Loucy (cell line): ENCODE measurements around the gene CENPT.

Experiments
- H2AFZ ChIP-seq: fragments of 200-600 bp; sonication (generic); 2 replicates; pipeline ENCODE4 v1.6.0; 2016; ENCODE audit warnings: antibody characterized with exemption, mild to moderate bottlenecking, low read length, moderate library complexity
- H3F3A ChIP-seq: fragments of 200-600 bp; 2 replicates; pipeline ENCODE4 v1.6.0; 2016; ENCODE audit warnings: antibody characterized with exemption, low read depth, mild to moderate bottlenecking
- H3K27me3 ChIP-seq: fragments of 200-600 bp; sonication (generic); 2 replicates; pipeline ENCODE4 v1.6.1; 2014; ENCODE audit warnings: low read length, mild to moderate bottlenecking; ENCODE audit not compliant: insufficient read depth, poor library complexity, severe bottlenecking
- H3K36me3 ChIP-seq: fragments of 200-600 bp; sonication (generic); 2 replicates; pipeline ENCODE4 v1.6.1; 2016; ENCODE audit warnings: low read length; ENCODE audit not compliant: insufficient read depth
- H3K4me1 ChIP-seq: fragments of 200-600 bp; sonication (generic); 2 replicates; pipeline ENCODE4 v1.5.1; 2014; ENCODE audit warnings: low read length, mild to moderate bottlenecking; ENCODE audit not compliant: insufficient read depth, poor library complexity, severe bottlenecking
- H3K4me2 ChIP-seq: fragments of 200-600 bp; sonication (generic); 2 replicates; pipeline ENCODE4 v1.6.0; 2014; ENCODE audit warnings: antibody characterized with exemption, low read length, low read depth, mild to moderate bottlenecking; ENCODE audit not compliant: poor library complexity, severe bottlenecking
- H3K4me3 ChIP-seq: fragments of 200-600 bp; sonication (generic); 2 replicates; pipeline ENCODE4 v1.5.1; 2014; ENCODE audit warnings: low read length, mild to moderate bottlenecking, mixed read lengths; ENCODE audit not compliant: poor library complexity, severe bottlenecking
- H3K79me2 ChIP-seq: fragments of 200-600 bp; sonication (generic); 2 replicates; pipeline ENCODE4 v1.6.1; 2014; ENCODE audit warnings: low read length; ENCODE audit not compliant: insufficient read depth
- H3K9ac ChIP-seq: fragments of 200-600 bp; sonication (generic); 2 replicates; pipeline ENCODE4 v1.6.0; 2014; ENCODE audit warnings: mild to moderate bottlenecking, low read depth, low read length, moderate library complexity; ENCODE audit not compliant: poor library complexity, severe bottlenecking
- H3K9me2 ChIP-seq: fragments of 200-600 bp; sonication (generic); replicated peaks from 2 replicates; pipeline ENCODE4 v1.6.1; 2016; ENCODE audit warnings: low read depth, low read length, mixed read lengths
- H3K9me3 ChIP-seq: fragments of 200-600 bp; sonication (generic); 2 replicates; pipeline ENCODE4 v1.6.1; 2014; ENCODE audit warnings: mild to moderate bottlenecking, antibody characterized with exemption, low read length, low read depth; ENCODE audit not compliant: insufficient read depth
- H4K20me1 ChIP-seq: fragments of 200-600 bp; sonication (generic); 2 replicates; pipeline ENCODE4 v1.6.0; 2014; ENCODE audit warnings: antibody characterized with exemption, low read length, mild to moderate bottlenecking; ENCODE audit not compliant: insufficient read depth, poor library complexity, severe bottlenecking
- EZH2phosphoT487 ChIP-seq: fragments of 200-600 bp; IDR thresholded peaks from 2 replicates; pipeline ENCODE4 v1.6.1; 2018; ENCODE audit warnings: antibody characterized with exemption, mild to moderate bottlenecking, moderate library complexity, borderline replicate concordance
- TF ChIP-seq, protein P1 (sequence below): fragments of 200-600 bp; sonication (generic); conservative IDR thresholded peaks from 2 replicates; pipeline ENCODE4 v1.5.1; 2014; ENCODE audit warnings: mild to moderate bottlenecking, antibody characterized with exemption, low read length

The CENPT gene

DNA sequence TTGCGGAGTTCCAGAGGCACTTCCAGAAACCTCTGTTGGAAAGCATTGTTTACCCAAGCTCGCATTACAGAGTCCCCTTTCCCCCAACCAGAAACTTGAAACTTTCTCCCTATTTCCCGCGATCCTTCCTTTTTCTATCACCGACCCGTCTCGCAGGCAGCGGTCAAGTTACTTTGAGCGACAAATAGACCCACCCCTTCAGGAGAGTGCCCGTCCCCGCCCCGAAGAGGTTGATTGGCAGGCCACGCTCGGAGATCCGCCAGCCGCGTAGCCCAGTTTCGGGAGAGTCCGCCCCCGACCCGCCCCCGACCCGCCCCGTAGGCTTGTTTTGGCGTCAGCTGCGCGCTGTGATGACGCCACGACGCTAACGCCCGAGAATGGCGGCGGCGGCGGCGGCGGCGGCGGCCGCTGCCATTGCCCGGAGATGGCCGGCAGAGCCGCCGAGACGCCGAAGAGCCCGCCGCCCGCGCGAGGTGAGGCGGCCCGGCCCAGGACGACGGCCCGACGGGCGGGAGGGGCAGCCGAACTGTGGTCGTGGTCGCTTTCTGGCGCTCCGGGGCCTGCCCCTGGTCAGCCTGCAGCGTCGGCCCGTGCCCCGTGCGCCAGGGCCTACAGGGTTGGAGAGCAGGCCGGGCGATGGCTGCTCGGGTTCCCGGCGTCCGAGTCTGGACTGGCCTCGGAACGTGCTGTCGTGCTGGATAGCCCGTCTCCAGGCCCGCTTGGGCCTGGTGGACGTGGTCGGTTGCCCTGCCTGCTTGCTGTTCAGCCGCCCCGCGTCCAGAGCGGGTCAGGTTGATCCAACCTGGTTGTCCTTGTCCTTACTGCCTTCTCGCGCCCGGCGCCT, 45.6 kb upstream of the CENPT start, which contains the start of gene PSKH1:
Gene PSKH1, plus strand, starts transcription at position 356 of the 844 bp plus-strand sequence. CDS start 15,496 bp downstream, outside the sequence.
- Histone ChIP-seq H3K27me3 (no peaks in the 10 kb centered on the region), H3F3A (no peaks in the 10 kb centered on the region), H3K9ac (peak within 1 kb of the TSS; percentile 94), H4K20me1 (no peaks in the 10 kb centered on the region), H3K9me2 (no peaks in the 10 kb centered on the region), H3K36me3 (no peaks in the 10 kb centered on the region), H2AFZ (peak within 1 kb of the TSS; percentile 76), H3K4me1 (peaks cover 23% of the 10 kb centered on the region), H3K9me3 (no peaks in the 10 kb centered on the region), H3K4me2 (peak within 1 kb of the TSS; percentile 97), H3K79me2 (peaks cover 39% of the 10 kb centered on the region), H3K4me3 (peak within 1 kb of the TSS; percentile 85)
- TF ChIP-seq, protein P1, sequence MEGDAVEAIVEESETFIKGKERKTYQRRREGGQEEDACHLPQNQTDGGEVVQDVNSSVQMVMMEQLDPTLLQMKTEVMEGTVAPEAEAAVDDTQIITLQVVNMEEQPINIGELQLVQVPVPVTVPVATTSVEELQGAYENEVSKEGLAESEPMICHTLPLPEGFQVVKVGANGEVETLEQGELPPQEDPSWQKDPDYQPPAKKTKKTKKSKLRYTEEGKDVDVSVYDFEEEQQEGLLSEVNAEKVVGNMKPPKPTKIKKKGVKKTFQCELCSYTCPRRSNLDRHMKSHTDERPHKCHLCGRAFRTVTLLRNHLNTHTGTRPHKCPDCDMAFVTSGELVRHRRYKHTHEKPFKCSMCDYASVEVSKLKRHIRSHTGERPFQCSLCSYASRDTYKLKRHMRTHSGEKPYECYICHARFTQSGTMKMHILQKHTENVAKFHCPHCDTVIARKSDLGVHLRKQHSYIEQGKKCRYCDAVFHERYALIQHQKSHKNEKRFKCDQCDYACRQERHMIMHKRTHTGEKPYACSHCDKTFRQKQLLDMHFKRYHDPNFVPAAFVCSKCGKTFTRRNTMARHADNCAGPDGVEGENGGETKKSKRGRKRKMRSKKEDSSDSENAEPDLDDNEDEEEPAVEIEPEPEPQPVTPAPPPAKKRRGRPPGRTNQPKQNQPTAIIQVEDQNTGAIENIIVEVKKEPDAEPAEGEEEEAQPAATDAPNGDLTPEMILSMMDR, result no peak
- no peak for TF ChIP-seq EZH2phosphoT487

DNA sequence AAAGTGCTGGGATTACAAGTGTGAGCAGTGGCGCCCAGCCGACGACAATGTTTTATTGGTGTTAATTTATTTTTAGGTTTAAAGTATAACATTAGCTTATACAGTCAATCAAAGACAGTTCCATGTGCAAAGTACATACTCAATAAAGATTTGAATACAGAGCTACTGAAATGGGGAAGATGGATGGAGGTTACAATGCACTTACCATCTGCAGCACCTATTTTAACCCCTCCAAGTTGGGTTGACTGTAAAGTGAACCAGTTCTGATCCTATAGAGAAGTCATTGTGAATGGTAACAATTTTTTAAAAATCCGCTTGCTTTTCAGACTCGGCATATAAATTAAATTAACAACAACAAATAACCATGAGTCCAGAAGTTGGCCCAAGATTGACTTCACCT, 44.9 kb upstream of the CENPT start:
- Histone ChIP-seq H3K9me2 (no peaks in the 10 kb centered on the region), H4K20me1 (no peaks in the 10 kb centered on the region), H2AFZ (peak overlapping the region; percentile 76), H3K79me2 (peaks cover 37% of the 10 kb centered on the region), H3K4me1 (peaks cover 23% of the 10 kb centered on the region), H3K4me2 (peak overlapping the region; percentile 80), H3F3A (no peaks in the 10 kb centered on the region), H3K27me3 (no peaks in the 10 kb centered on the region), H3K9me3 (no peaks in the 10 kb centered on the region), H3K36me3 (no peaks in the 10 kb centered on the region), H3K4me3 (peak overlapping the region; percentile 85), H3K9ac (peak overlapping the region; percentile 71)
- TF ChIP-seq EZH2phosphoT487, result no peak
- TF ChIP-seq, protein P1, result no peak

DNA sequence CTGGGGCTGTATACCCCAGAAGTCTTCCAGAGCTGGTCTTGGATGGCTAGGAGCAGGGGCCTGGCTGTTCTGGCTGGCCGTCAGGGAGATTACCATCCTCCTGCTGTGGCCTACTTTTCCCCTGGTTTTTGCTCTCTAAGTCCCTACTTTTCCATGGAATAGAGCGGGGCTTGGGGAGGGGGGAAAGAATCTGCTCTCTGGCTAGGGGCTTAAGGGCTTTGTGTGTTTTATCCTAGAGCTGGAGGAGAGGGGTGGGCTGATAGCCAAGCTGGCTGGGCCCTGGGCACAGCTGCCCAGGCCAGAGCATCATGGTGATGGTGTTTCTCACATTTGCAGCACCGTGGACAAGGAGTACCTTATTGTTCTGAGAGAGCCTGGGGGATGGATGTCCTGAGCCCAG, 40.8 kb upstream of the CENPT start:
- peaks cover 32% of the 10 kb centered on the region; the same call in 1 of the 2 replicates for H3K36me3 ChIP-seq
- H3K9me3 ChIP-seq, result no peaks in the 10 kb centered on the region
- H2AFZ ChIP-seq, result no peak overlapping the region
- H3F3A ChIP-seq, result no peaks in the 10 kb centered on the region
- H3K4me2 ChIP-seq, result no peak overlapping the region
- no peaks in the 10 kb centered on the region for H3K9me2 ChIP-seq
- H3K79me2 ChIP-seq, result peaks cover 2% of the 10 kb centered on the region
- no peak overlapping the region for H3K4me3 ChIP-seq
- H3K27me3 ChIP-seq, result no peaks in the 10 kb centered on the region
- H3K9ac ChIP-seq, result no peak overlapping the region
- no peaks in the 10 kb centered on the region for H4K20me1 ChIP-seq
- TF ChIP-seq, protein P1, result no peak
- TF ChIP-seq EZH2phosphoT487, result no peak
- H3K4me1 ChIP-seq, result peaks cover 6% of the 10 kb centered on the region
